Measurements from ENCODE around the gene CEACAM5. TPM values are rescaled to one million over a fixed set of nuclear protein-coding genes. Genes with fewer than 3 reads are reported as not detected.

CEACAM5 gene
- total RNA-seq, 2 donors from 2014 or later = 0.32 to 3.4 TPM

Other genes with a start within 250 kb of the CEACAM5 start
- gene CEACAM21, start 132.5 kb upstream of the CEACAM5 start, total RNA-seq = 1 to 10 TPM in 1 of 2 donors, not detected in 1; 1.5 TPM
- gene CEACAM4, start 81.6 kb upstream of the CEACAM5 start, total RNA-seq = 1 to 10 TPM in 1 of 2 donors, under 1 TPM in 1; 0.59 to 1.0 TPM
- not detected for gene CEACAM7, start 20.4 kb upstream of the CEACAM5 start, total RNA-seq
- 1 to 10 TPM; 2.5 to 6.3 TPM for gene CEACAM6, start 46.9 kb downstream of the CEACAM5 start, total RNA-seq
- under 1 TPM in 1 of 2 donors, not detected in 1; 0.59 TPM for gene CEACAM3, start 88.0 kb downstream of the CEACAM5 start, total RNA-seq
- gene LYPD4, start 136.1 kb downstream of the CEACAM5 start, total RNA-seq = 1 to 10 TPM in 1 of 2 donors, not detected in 1; 6.6 TPM
- gene DMRTC2, start 136.4 kb downstream of the CEACAM5 start, total RNA-seq = 1 to 10 TPM in 1 of 2 donors, not detected in 1; 9.6 TPM
- gene RPS19, start 151.6 kb downstream of the CEACAM5 start, total RNA-seq = 1,000 to 10,000 TPM; 1,179 to 1,248 TPM
- gene CD79A, start 168.7 kb downstream of the CEACAM5 start, total RNA-seq = under 1 TPM in 1 of 2 donors, not detected in 1; 0.59 TPM
- 10 to 100 TPM; 57.1 to 65.6 TPM for gene ARHGEF1, start 174.6 kb downstream of the CEACAM5 start, total RNA-seq
- gene ERFL, start 219.8 kb downstream of the CEACAM5 start, total RNA-seq = 1 to 10 TPM in 1 of 2 donors, under 1 TPM in 1; 0.36 to 1.9 TPM